Limb (tissue), 2 donors: ENCODE measurements around the gene BTBD1.
A peak's percentile ranks its signal among the peaks of the same experiment; 100 is the strongest.
"Not testable (repeated sequence)": the region's sequence is repeated elsewhere in the genome, so short reads cannot be mapped to it uniquely, and the experiment has no call there.

Source experiments
- DNase-seq, 2 donors: peaks; one replicate each; pipeline ENCODE4 v3.0.0-alpha.2; 2016; ENCODE audit errors: extremely low spot score in 2 of 2

BTBD1 gene

DNA sequence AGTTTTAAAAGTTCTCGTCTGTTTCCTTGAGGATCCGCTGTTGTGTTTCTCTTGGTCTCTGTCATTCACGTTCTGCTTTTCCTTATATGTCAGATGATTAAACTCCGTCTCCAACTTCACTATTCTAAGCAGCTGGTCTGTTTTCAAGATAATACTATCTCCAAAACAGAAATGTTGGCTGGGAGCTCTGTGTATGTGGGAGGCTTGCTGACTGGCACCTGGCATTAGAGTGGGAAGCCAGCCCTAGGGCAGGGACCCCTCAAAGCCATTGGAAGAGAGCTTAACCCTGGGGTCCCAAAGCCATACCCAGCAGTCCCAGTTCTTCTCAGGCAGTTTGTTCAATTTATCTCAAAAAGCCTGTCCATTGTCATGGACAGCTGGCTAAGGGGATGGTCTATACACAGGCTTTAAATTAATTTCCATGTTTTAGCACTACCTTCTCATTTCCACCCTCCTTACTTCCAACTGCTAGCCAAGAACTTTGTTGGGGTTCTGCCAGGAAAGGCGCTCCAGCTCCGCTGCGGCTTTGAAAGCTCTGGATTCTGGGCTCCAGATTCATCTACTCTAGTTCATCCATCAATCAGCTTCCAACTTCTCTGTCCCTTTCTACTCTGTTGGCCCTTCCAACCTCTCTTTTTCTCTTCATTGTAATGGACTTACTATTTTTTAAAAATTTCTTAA lies 9.2 kb downstream of the BTBD1 start:
- DNase-seq: no peak

DNA sequence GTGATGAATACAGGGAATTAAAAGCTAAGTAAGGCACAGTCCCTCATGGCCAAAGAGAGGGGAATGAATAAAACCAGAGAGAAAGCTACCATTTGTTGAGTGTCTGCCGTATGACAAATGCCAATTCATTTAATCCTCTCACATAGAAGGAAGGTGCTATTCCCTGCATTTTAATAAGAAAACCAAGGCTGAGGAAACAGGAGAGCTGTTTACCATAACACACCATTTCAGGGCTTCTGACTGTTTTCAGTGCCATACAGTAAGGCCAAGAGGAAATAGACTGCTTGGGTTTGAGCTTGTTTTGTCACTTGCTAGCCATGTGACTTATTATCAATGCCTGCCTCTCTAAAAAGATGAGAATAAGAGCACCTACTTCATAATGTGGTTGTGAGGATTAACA lies 10.1 kb downstream of the BTBD1 start:
- no peak for DNase-seq

- no peak for DNase-seq
Measured at GRCh38 chr15:83053151-83053550, 13.9 kb downstream of the BTBD1 start.

- DNase-seq: no peak
Measured at GRCh38 chr15:83046558-83047127, 20.4 kb downstream of the BTBD1 start.

GRCh38 chr15:83044156-83044555 lies 22.9 kb downstream of the BTBD1 start:
- DNase-seq: no peak

DNA sequence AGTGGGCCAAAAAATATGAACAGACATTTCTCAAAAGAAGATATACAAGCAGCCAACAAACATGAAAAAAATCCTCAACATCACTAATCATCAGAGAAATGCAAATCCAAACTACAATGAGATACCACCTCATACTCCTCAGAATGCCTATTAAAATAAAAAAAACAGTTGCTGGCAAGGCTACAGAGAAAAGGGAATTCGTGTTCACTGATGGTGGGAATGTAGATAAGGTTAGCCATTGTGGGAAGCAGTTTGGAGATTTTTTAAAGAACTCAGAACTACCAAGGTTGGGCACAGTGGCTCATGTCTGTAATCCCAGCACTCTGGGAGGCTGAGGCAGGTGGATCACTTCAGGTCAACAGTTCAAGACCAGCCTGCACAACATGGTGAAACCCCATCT lies 27.8 kb downstream of the BTBD1 start:
- DNase-seq: no peak

GRCh38 chr15:83036253-83036652 lies 30.8 kb downstream of the BTBD1 start:
- DNase-seq: no peak

- DNase-seq: not testable (repeated sequence)
Measured at GRCh38 chr15:83031234-83031633, 35.8 kb downstream of the BTBD1 start.

DNA sequence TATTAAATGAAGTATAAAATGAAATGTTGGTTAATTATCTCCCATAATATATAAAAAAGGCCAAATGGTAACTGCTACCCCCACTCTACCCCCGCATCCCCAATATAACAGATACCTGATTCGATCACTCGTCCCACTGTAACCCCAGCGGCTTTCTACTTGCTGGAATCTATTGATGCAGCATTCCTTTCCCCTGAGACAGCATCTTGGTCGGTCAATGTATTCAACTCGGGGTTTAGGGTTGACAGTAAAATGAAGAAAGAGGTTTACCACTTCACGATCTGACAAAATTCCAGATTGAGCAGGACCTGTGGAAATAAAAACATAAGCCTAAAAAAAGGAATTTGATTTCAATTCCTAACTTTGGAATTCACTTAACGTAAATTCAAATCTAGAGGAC lies 37.0 kb downstream of the BTBD1 start:
- DNase-seq: no peak

DNA sequence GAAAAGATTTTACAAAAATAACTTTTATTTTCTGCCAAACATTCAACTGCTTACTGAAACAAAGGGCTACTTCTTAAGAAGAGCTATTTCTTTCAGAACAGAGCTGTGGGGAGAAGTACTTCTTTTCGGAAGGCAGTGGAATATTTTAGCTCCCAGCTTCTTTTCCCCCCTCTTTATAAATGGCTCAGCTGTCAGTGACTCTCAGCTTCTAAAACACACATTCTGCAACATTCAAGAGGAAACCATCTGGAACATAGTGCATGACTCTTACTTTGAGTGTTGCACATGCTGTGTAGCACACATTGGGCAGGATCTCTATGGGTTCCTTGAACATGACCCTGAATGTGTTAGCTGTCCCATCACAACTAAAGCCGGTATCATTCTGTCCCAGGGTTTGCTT lies 48.6 kb downstream of the BTBD1 start:
- no peak for DNase-seq

GRCh38 chr15:83016906-83017305 lies 50.1 kb downstream of the BTBD1 start:
- no peak for DNase-seq

GRCh38 chr15:83015361-83015760 lies 51.7 kb downstream of the BTBD1 start:
- DNase-seq: no peak

- no peak for DNase-seq
Measured at GRCh38 chr15:83014205-83014653, 52.8 kb downstream of the BTBD1 start.

GRCh38 chr15:83012636-83013035 lies 54.4 kb downstream of the BTBD1 start:
- DNase-seq: no peak

DNA sequence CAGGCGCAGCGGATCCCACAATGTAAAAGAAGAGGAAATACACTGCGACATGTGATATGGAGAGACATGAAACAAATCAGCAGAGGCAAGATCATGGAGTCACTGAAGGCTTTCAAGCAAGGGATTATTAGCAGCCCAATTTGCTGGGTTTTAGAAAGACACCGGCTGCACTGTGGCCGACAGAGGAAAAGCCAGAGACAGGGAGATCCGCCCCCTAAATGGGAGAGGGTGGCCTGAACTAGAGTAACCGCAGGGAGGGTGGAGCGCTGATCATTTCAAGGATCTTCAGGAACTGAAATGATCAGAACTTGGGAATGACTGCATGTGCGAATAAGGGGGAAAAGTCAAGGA lies 55.0 kb downstream of the BTBD1 start:
- no peak for DNase-seq

DNA sequence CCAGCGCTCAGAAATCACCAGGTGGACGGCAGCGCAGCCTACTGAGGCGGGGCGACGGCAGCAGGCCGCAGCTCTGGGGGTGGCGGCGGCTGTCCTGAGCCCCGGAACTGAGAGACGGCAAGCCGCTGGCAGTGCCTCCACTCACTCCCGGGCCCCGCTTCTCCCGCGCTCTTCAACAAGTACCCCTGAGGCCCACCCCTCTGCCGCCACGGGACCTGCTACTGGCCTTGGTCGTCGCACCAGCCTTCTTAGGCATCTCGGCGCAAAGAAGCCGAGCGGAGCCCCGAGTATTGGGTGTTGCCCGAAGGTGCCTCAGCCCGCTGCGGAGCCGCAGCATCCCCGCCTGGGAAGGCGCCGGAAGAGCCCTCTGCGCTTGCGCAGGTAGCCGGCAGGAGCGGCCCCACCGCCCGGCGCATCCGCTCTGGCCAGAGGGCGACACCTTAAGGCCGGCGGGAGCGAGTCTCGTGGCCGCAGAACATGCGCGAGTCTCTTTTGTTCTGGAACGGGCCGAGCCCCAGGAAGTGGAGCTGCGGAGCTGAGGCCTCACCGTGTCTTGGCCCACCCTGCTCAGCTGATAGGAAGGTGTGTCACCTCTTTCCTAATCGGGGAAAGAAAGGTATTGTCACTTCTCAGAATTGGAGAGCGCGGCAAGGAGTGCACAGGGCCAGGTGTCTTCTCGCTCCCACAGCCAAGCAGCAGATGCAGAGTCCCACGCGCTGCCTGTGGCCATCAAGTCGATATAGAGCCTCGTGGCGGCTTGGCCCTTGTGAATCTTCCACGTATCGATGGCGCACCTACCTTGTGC lies 55.6 kb downstream of the BTBD1 start, which contains the start of gene C15orf40:
Gene C15orf40 (minus strand): TSS at position 369 of the 805 bp plus-strand sequence. CDS start 32 bp downstream, at position 337.
- DNase-seq: peak; percentile 92 to 95

GRCh38 chr15:83010709-83011270 lies 56.3 kb downstream of the BTBD1 start:
- DNase-seq: peak; percentile 62 to 80

- not testable (repeated sequence) for DNase-seq
Measured at GRCh38 chr15:83000672-83001031, 66.4 kb downstream of the BTBD1 start.

GRCh38 chr15:82999905-83000671 lies 67.0 kb downstream of the BTBD1 start:
- peak; percentile 33 to 51 for DNase-seq

DNA sequence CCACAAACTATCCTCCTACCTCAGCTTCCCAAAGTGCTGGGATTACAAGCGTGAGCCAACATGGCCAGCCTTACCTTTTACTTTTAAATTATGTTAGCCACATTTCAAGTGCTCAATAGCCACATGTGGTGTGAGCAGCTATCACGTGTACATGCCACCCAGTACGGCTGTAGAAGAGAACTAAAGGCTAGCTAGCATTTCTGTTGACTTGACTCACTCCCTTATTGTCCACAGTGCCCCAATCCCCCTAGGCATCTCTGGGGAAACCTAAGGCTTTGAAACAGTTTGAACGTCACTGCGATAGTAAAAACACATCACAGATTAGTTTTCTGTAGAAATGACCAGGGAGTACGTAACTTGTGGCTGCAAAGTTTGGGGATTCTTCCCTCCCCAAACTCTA lies 67.6 kb downstream of the BTBD1 start:
- DNase-seq: no peak

DNA sequence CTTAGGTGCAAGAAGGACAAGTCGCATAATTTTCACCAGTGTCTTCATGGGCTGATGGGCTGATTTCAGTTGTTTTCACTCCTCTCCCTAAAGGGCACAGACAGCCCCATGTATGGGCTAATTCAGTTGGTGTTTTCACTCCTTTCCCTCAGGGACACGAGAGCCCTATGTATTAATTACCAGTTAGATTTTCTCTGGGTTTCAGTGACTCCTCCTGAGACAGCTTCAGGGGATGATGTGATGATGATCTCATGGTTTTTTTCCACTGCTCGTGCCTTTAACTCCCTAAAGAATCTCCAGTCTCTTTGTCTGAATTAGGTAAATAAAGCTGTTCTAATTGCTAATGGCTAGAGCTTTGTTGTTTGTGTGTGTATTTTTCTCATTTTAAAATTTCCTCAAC lies 71.1 kb downstream of the BTBD1 start:
- DNase-seq: no peak

- no peak for DNase-seq
Measured at GRCh38 chr15:82995076-82995475, 72.0 kb downstream of the BTBD1 start.
